Calu3 (cell line): ENCODE results near the gene DPEP1. TPM values are rescaled to one million over a fixed set of nuclear protein-coding genes. Genes with fewer than 3 reads are reported as not detected.

Experiments used
- BruUV-seq: library from RNA; stranded (reverse); fragments of 400-500 nt; replicated peaks from 2 replicates; lab custom pipeline; 2021; lab: Mats Ljungman, UMichigan
- CTCF ChIA-PET: fragments of 300-600 bp; sonication (Branson Sonifier 250); formaldehyde crosslinking; loops from one replicate; lab custom pipeline; 2022; ENCODE audit warnings: antibody characterized with exemption; lab: Charles Lee
- DNase-seq: peaks from one replicate; pipeline ENCODE4 v3.0.0; 2022
- H3K27ac Mint-ChIP-seq: one replicate; pipeline ENCODE4 v1.8.0; 2022; ENCODE audit warnings: mixed read lengths; ENCODE audit not compliant: unreplicated experiment
- H3K27me3 Mint-ChIP-seq: one replicate; pipeline ENCODE4 v1.8.0; 2022; ENCODE audit warnings: mixed read lengths; ENCODE audit not compliant: unreplicated experiment
- H3K36me3 Mint-ChIP-seq: one replicate; pipeline ENCODE4 v1.8.0; 2022; ENCODE audit warnings: mild to moderate bottlenecking, moderate library complexity, mixed read lengths; ENCODE audit not compliant: insufficient read depth, unreplicated experiment
- H3K4me1 Mint-ChIP-seq: one replicate; pipeline ENCODE4 v1.8.0; 2022; ENCODE audit warnings: mild to moderate bottlenecking, low read depth, mixed read lengths; ENCODE audit not compliant: unreplicated experiment
- H3K4me3 Mint-ChIP-seq: one replicate; pipeline ENCODE4 v1.8.0; 2022; ENCODE audit warnings: mild to moderate bottlenecking, low read depth, moderate library complexity, mixed read lengths; ENCODE audit not compliant: unreplicated experiment
- H3K9me3 Mint-ChIP-seq: one replicate; pipeline ENCODE4 v1.8.0; 2022; ENCODE audit warnings: low read depth, mixed read lengths; ENCODE audit not compliant: unreplicated experiment
- intact Hi-C: fragments of 100-400 bp; cut with micrococcal nuclease; formaldehyde crosslinking; loops from one replicate; pipeline ENCODE4 v1.10.0; 2022; ENCODE audit not compliant: unreplicated experiment
- total RNA-seq: library from RNA; stranded (reverse); gene quantifications from 2 replicates; pipeline ENCODE4 v1.2.3, GENCODE V29; 2022
- TF ChIP-seq, protein P1 (sequence below): fragments of 200-600 bp; IDR thresholded peaks from one replicate; pipeline ENCODE4 v1.8.0; 2022; ENCODE audit warnings: antibody characterized with exemption; ENCODE audit not compliant: unreplicated experiment

DPEP1 gene
- total RNA-seq, 1 experiment from 2014 or later, result not detected

DNA sequence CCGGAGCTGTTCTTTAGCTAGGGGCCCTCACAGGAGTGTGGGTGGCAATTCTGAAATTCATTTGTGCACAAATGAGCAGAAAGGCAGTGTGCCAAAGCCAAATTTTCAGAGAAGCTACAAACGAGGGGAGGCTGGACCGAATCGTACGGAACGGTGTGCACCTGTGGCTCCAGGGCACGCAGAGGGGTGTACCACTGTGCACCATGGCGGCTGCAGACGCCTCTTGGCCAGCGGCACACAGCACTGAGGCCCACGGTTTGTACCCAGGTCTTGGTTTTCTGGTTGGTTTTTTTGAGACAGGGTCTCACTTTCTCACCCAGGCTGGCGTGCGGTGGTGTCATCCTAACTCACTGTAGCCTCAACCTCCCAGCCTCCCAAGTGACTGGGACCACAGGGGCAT, 29.1 kb downstream of the DPEP1 start:
- TF ChIP-seq, protein P1, sequence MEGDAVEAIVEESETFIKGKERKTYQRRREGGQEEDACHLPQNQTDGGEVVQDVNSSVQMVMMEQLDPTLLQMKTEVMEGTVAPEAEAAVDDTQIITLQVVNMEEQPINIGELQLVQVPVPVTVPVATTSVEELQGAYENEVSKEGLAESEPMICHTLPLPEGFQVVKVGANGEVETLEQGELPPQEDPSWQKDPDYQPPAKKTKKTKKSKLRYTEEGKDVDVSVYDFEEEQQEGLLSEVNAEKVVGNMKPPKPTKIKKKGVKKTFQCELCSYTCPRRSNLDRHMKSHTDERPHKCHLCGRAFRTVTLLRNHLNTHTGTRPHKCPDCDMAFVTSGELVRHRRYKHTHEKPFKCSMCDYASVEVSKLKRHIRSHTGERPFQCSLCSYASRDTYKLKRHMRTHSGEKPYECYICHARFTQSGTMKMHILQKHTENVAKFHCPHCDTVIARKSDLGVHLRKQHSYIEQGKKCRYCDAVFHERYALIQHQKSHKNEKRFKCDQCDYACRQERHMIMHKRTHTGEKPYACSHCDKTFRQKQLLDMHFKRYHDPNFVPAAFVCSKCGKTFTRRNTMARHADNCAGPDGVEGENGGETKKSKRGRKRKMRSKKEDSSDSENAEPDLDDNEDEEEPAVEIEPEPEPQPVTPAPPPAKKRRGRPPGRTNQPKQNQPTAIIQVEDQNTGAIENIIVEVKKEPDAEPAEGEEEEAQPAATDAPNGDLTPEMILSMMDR, result no peak
- Mint-ChIP-seq H3K9me3 (no peaks in the 10 kb centered on the region), H3K4me1 (peaks cover 12% of the 10 kb centered on the region), H3K27me3 (peaks cover 36% of the 10 kb centered on the region), H3K36me3 (peaks cover 50% of the 10 kb centered on the region), H3K4me3 (no peak overlapping the region), H3K27ac (no peak overlapping the region)
- no TSS peak for BruUV-seq
- CTCF ChIA-PET, result interaction anchor here (1.0 to 1.6 kb wide), 3 partner anchors 9 to 58 kb away, joined by 3 to 5 read pairs (median 4); no protein-coding TSS in a partner anchor
- intact Hi-C loops, result loop anchor here (5.0 kb wide), 1 partner anchor 60 kb away; no protein-coding TSS in a partner anchor
- DNase-seq, result no peak

DNA sequence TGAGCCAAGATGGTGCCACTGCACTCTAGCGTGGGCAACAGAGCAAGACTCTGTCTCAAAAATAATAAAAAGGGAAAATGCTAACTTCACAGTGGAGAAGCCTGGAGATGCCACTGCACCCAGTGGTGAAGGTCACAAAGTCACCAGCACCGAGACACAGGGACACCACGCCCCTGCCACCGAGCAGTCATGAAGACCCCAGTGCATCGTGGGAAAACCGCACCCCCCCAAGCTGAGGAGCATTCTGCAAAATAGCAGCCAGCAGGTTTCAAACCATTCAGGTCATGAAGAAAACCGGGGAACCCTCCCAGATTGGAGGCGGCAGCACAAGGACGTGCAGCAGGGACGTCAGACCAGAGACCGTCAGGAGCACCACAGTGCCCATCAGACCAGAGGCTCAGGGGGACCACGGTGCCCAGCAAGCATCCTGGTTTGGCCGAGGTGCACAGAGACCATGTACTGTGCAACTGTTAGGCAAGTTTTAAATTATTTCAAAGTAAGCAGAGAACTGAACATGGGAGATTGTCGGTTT, 30.4 kb downstream of the DPEP1 start:
- intact Hi-C loops, result loop anchor here (5.0 kb wide), 1 partner anchor 62 kb away; no protein-coding TSS in a partner anchor
- Mint-ChIP-seq H3K9me3 (no peaks in the 10 kb centered on the region), H3K27ac (no peak overlapping the region), H3K36me3 (peaks cover 50% of the 10 kb centered on the region), H3K4me1 (peaks cover 12% of the 10 kb centered on the region), H3K4me3 (no peak overlapping the region), H3K27me3 (peaks cover 27% of the 10 kb centered on the region)
- no peak for DNase-seq
- no TSS peak for BruUV-seq
- TF ChIP-seq, protein P1, result no peak
- CTCF ChIA-PET, result no interaction called here

DNA sequence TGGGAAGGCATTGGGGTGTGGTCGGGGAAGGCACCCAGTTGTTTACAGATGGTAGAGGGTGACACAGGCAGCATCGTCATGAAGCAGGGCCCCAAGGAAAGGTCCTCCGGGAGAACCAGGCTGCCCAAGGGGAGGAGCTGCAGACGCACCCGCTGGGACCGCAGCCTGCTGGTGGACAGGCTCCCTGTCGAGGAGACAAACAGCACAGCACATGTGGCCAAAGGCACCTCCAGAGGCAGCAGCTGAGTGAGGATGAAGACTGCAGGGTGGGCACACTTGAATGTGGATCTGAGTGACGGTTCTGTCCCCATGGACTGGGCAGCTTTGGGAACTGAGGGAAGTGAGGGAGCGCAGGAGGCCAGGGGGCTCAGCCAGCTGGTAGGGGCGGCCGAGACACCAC, 31.7 kb downstream of the DPEP1 start:
- BruUV-seq, result no TSS peak
- no peak overlapping the region for H3K27ac Mint-ChIP-seq
- H3K4me3 Mint-ChIP-seq, result no peak overlapping the region
- intact Hi-C loops, result no loop called here
- no peak for DNase-seq
- peaks cover 50% of the 10 kb centered on the region for H3K36me3 Mint-ChIP-seq
- H3K4me1 Mint-ChIP-seq, result peaks cover 12% of the 10 kb centered on the region
- CTCF ChIA-PET, result no interaction called here
- no peaks in the 10 kb centered on the region for H3K9me3 Mint-ChIP-seq
- peaks cover 20% of the 10 kb centered on the region for H3K27me3 Mint-ChIP-seq
- TF ChIP-seq, protein P1, result no peak

DNA sequence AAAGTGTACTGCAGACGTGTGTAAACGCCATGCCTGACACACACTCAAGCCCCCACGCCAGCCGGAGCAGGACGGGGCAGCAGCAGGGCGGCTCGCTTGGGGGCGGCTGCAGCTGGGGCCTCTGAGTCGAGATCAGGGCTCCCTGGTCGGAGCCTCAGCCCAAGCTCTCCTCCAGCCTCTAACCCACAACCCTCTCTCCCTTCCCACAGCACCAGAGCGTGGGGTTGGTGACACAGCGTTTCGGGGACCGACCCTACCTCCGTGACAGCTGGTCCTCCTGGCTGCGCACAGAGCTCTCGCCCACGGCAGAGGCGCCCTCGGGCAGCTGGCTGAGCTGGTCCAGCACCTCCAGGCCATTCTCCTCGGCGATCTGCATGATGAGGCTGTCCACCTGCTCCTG, 32.8 kb downstream of the DPEP1 start:
- H3K4me1 Mint-ChIP-seq, result peaks cover under 1% of the 10 kb centered on the region
- peaks cover 8% of the 10 kb centered on the region for H3K27me3 Mint-ChIP-seq
- TF ChIP-seq, protein P1, result no peak
- DNase-seq, result no peak
- no peak overlapping the region for H3K27ac Mint-ChIP-seq
- BruUV-seq, result no TSS peak
- peaks cover 51% of the 10 kb centered on the region for H3K36me3 Mint-ChIP-seq
- H3K4me3 Mint-ChIP-seq, result no peak overlapping the region
- no peaks in the 10 kb centered on the region for H3K9me3 Mint-ChIP-seq
- intact Hi-C loops, result no loop called here
- CTCF ChIA-PET, result interaction anchor here (0.6 kb wide), 1 partner anchor 12 kb away, joined by 3 read pairs; no protein-coding TSS in a partner anchor
